Measurements from ENCODE around the gene LRRN3. TPM values are rescaled to one million over a fixed set of nuclear protein-coding genes. Genes with fewer than 3 reads are reported as not detected.

LRRN3 gene
- total RNA-seq, 1 donor from 2014 or later: 1.7 TPM

- no peak for TF ChIP-seq CTCF (IDR thresholded peaks at IDR 0.05; ENCODE audit: unreplicated experiment)
- DNase-seq (ENCODE audit: low spot score, unreplicated experiment): no peak
- H3K9me3 Mint-ChIP-seq (ENCODE audit: low read depth): no peaks in the 10 kb centered on the region
- H3K27me3 Mint-ChIP-seq: no peaks in the 10 kb centered on the region
- H3K27ac Mint-ChIP-seq: no peak overlapping the region
- peaks cover 1% of the 10 kb centered on the region for H3K4me1 Mint-ChIP-seq (ENCODE audit: low read depth)
- peaks cover 1% of the 10 kb centered on the region for H3K36me3 Mint-ChIP-seq (ENCODE audit: insufficient read depth)
- no peak overlapping the region for H3K4me3 Mint-ChIP-seq (ENCODE audit: low read depth)
Measured at GRCh38 chr7:111075498-111075897, 15.4 kb upstream of the LRRN3 start.

GRCh38 chr7:111076205-111076604 is 14.7 kb upstream of the LRRN3 start:
- H3K4me1 Mint-ChIP-seq (ENCODE audit: low read depth): peaks cover 1% of the 10 kb centered on the region
- H3K9me3 Mint-ChIP-seq (ENCODE audit: low read depth): no peaks in the 10 kb centered on the region

GRCh38 chr7:111077001-111077400 is 13.9 kb upstream of the LRRN3 start:
- peaks cover 1% of the 10 kb centered on the region for H3K36me3 Mint-ChIP-seq (ENCODE audit: insufficient read depth)
- H3K4me3 Mint-ChIP-seq (ENCODE audit: low read depth): no peak overlapping the region
- no peak for DNase-seq (ENCODE audit: low spot score, unreplicated experiment)
- no peak overlapping the region for H3K27ac Mint-ChIP-seq
- no peaks in the 10 kb centered on the region for H3K27me3 Mint-ChIP-seq
- no peaks in the 10 kb centered on the region for H3K9me3 Mint-ChIP-seq (ENCODE audit: low read depth)
- TF ChIP-seq CTCF (IDR thresholded peaks at IDR 0.05; ENCODE audit: unreplicated experiment): no peak
- H3K4me1 Mint-ChIP-seq (ENCODE audit: low read depth): peaks cover 1% of the 10 kb centered on the region

More at GRCh38 chr7:111076205-111076604, 14.7 kb upstream of the LRRN3 start:
- no peak overlapping the region for H3K4me3 Mint-ChIP-seq (ENCODE audit: low read depth)
- H3K27me3 Mint-ChIP-seq: no peaks in the 10 kb centered on the region
- peaks cover 1% of the 10 kb centered on the region for H3K36me3 Mint-ChIP-seq (ENCODE audit: insufficient read depth)
- DNase-seq (ENCODE audit: low spot score, unreplicated experiment): no peak
- no peak for TF ChIP-seq CTCF (IDR thresholded peaks at IDR 0.05; ENCODE audit: unreplicated experiment)
- no peak overlapping the region for H3K27ac Mint-ChIP-seq

- Mint-ChIP-seq H3K27ac (no peak overlapping the region), H3K9me3 (ENCODE audit: low read depth) (peaks cover 4% of the 10 kb centered on the region), H3K4me1 (ENCODE audit: low read depth) (no peaks in the 10 kb centered on the region), H3K27me3 (no peaks in the 10 kb centered on the region), H3K36me3 (ENCODE audit: insufficient read depth) (no peaks in the 10 kb centered on the region), H3K4me3 (ENCODE audit: low read depth) (no peak overlapping the region)
- DNase-seq (ENCODE audit: low spot score, unreplicated experiment): no peak
- no peak for TF ChIP-seq CTCF (IDR thresholded peaks at IDR 0.05; ENCODE audit: unreplicated experiment)
Measured at GRCh38 chr7:111080495-111081105, 10.3 kb upstream of the LRRN3 start.

GRCh38 chr7:111081546-111082267 is 9.2 kb upstream of the LRRN3 start:
- H3K9me3 Mint-ChIP-seq (ENCODE audit: low read depth): peaks cover 4% of the 10 kb centered on the region
- no peak for DNase-seq (ENCODE audit: low spot score, unreplicated experiment)
- no peak overlapping the region for H3K4me3 Mint-ChIP-seq (ENCODE audit: low read depth)
- no peaks in the 10 kb centered on the region for H3K27me3 Mint-ChIP-seq
- no peak overlapping the region for H3K27ac Mint-ChIP-seq
- no peaks in the 10 kb centered on the region for H3K36me3 Mint-ChIP-seq (ENCODE audit: insufficient read depth)
- H3K4me1 Mint-ChIP-seq (ENCODE audit: low read depth): no peaks in the 10 kb centered on the region
- no peak for TF ChIP-seq CTCF (IDR thresholded peaks at IDR 0.05; ENCODE audit: unreplicated experiment)

All from progenitor cell of endocrine pancreas (in vitro differentiated cells).